ENCODE results near the gene GAS6.

Gene GAS6

GRCh38 chr13:113838711-113839201, 25.1 kb downstream of the GAS6 start:
- TF ChIP-seq ZFP3 (CRISPR knock-in tag; IDR thresholded peaks at IDR 0.05), result no peak
- no peak for TF ChIP-seq OSR1 (CRISPR knock-in tag; IDR thresholded peaks at IDR 0.05)
- no peak for TF ChIP-seq RARB (CRISPR knock-in tag; IDR thresholded peaks at IDR 0.05)
- no peak for TF ChIP-seq CSDC2 (CRISPR knock-in tag; IDR thresholded peaks at IDR 0.05)
- TF ChIP-seq TCF4 (CRISPR knock-in tag; IDR thresholded peaks at IDR 0.05; ENCODE audit: borderline replicate concordance), result no peak
- no peak for TF ChIP-seq PPARA (CRISPR knock-in tag; IDR thresholded peaks at IDR 0.05; ENCODE audit: borderline replicate concordance)
- no peak for ATAC-seq

GRCh38 chr13:113837560-113838355, 26.1 kb downstream of the GAS6 start:
- ATAC-seq, result peak; percentile 94
- TF ChIP-seq TOX (CRISPR knock-in tag; IDR thresholded peaks at IDR 0.05; ENCODE audit: borderline replicate concordance) (no peak), TSHZ2 (CRISPR knock-in tag; IDR thresholded peaks at IDR 0.05) (peak; percentile 38; the same call in 1 of the 2 replicates), BACH2 (CRISPR knock-in tag; IDR thresholded peaks at IDR 0.05; ENCODE audit: borderline replicate concordance) (0 out of 2 replicates have a peak, but pooled peaks have one; percentile 68), CSDC2 (CRISPR knock-in tag; IDR thresholded peaks at IDR 0.05) (peak; percentile 90)

- ATAC-seq, result peak; percentile 67
- no peak for TF ChIP-seq CSRNP3 (CRISPR knock-in tag; IDR thresholded peaks at IDR 0.05)
- TF ChIP-seq CREB5 (CRISPR knock-in tag; IDR thresholded peaks at IDR 0.05; ENCODE audit: low read depth), result no peak
- no peak for TF ChIP-seq ZNF565 (CRISPR knock-in tag; conservative IDR thresholded peaks at IDR 0.05; ENCODE audit: low read depth)
- no peak for TF ChIP-seq ZFP30 (CRISPR knock-in tag; IDR thresholded peaks at IDR 0.05)
- no peak for TF ChIP-seq ZNF70 (CRISPR knock-in tag; IDR thresholded peaks at IDR 0.05)
- TF ChIP-seq SNAI2 (CRISPR knock-in tag; IDR thresholded peaks at IDR 0.05), result peak; percentile 81; the same call in 1 of the 2 replicates
- no peak for TF ChIP-seq RARB (CRISPR knock-in tag; IDR thresholded peaks at IDR 0.05)
- TF ChIP-seq OSR1 (CRISPR knock-in tag; IDR thresholded peaks at IDR 0.05), result no peak
- TF ChIP-seq ISL1 (CRISPR knock-in tag; IDR thresholded peaks at IDR 0.05), result no peak
- TF ChIP-seq ZNF8 (CRISPR knock-in tag; IDR thresholded peaks at IDR 0.05), result peak; percentile 16; the same call in 1 of the 2 replicates
- TF ChIP-seq PPARA (CRISPR knock-in tag; IDR thresholded peaks at IDR 0.05; ENCODE audit: borderline replicate concordance), result no peak
- no peak for TF ChIP-seq POU6F1 (CRISPR knock-in tag; IDR thresholded peaks at IDR 0.05; ENCODE audit: borderline replicate concordance, low read depth)
- TF ChIP-seq GLIS3 (CRISPR knock-in tag; IDR thresholded peaks at IDR 0.05), result no peak
- TF ChIP-seq ARNTL (CRISPR knock-in tag; IDR thresholded peaks at IDR 0.05; ENCODE audit: borderline replicate concordance, low read depth), result no peak
- TF ChIP-seq ESRRG (CRISPR knock-in tag; IDR thresholded peaks at IDR 0.05), result no peak
- TF ChIP-seq PATZ1 (CRISPR knock-in tag; IDR thresholded peaks at IDR 0.05; ENCODE audit: borderline replicate concordance), result peak; percentile 73; the same call in 1 of the 2 replicates
- TF ChIP-seq BACH2 (CRISPR knock-in tag; IDR thresholded peaks at IDR 0.05; ENCODE audit: borderline replicate concordance), result no peak
Observed at GRCh38 chr13:113836768-113837559, 26.9 kb downstream of the GAS6 start.

All from SK-N-SH treated with all-trans-retinoic acid at 6 μM for 48 hours (cell line).